CD4-positive, alpha-beta T cell treated with Interleukin-15 for 4 hours (primary cell): ENCODE results near the gene GTF2H3.

Experiments used
- DNase-seq: peaks from one replicate; pipeline ENCODE4 v3.0.0-alpha.2; 2020; ENCODE audit warnings: low spot score

GTF2H3 gene

DNA sequence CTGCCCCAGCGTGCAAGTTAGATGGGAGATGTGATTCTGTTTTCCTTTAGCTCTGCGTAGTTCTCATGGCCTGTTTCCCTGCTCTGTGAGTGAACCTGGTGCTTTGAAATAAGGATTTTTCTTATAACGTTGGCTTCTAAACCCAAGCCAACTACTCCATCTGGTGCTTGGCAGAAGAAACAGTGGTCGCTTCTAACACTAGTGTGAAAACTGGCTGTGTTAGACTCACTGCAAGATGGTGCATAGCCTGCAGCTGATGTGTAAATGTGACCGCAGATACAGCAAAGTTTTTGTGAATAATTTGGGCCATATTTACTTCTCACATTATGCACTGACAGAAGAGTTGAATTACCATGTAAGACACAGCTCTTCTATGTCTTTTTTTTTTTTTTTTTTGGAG, 12.2 kb downstream of the GTF2H3 start:
- DNase-seq, result no peak

DNA sequence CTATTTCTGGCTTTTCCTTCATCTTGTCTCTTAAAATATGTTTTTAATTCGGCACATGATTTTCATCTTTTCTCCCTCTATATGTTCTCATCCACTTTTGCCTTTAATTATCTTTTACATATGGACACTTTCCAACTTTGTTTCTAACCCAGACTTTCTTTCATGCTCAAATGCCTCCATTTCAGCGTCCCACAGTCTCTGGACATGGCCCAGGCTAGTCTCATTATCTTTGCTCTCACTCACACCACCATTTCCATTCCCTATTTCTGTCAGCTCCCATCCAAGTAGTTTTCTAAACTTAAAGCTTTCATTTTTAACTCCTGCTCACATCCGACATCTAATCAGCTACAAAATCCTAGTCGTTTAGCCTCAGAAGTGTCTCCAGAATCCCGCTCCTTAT, 14.8 kb downstream of the GTF2H3 start:
- no peak for DNase-seq

DNA sequence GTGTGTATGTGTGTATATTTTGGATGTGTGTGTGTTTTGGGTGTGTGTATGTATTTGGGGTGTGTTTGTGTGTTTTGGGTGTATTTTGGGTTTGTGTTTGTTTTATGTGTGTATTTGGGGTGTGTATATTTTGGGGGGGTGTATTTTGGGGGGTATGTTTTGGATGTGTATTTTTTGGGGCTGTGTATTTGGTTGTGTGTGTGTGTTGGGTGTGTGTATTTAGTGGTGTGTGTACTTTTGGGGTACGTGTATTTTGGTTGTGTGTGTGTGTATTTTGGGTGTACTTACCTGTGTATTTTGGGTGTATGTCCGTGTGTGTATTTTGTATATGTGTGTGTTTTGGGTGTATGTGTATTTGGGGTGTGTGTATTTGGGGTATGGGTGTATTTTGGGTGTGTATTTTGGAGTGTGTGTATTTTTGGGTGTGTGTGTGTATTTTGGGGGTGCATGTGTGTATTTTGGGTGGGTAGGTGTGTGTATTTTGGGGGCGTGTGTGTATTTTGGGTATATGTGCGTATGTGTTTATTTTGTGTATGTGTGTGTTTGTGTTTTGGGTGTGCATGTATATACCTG, 20.6 kb downstream of the GTF2H3 start:
- DNase-seq, result no peak

DNA sequence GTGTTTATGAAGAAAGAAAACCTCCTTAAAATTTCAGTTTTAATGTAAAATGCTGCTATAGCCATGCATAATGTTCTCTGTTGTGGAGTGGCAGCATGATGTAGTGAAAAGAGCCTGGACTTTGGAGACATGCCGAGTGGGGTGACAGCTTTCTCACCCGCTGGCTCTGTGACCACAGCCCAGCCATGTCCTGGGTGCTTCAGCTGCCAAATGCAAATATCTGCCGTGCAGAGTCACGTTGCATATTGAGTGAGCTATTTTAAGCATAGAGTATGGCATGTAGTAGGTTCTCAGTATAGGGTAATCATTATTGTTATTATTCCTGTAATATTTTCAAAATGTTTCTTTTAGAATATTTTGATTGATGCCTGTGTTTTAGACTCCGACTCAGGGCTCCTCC, 21.8 kb downstream of the GTF2H3 start:
- no peak for DNase-seq

DNA sequence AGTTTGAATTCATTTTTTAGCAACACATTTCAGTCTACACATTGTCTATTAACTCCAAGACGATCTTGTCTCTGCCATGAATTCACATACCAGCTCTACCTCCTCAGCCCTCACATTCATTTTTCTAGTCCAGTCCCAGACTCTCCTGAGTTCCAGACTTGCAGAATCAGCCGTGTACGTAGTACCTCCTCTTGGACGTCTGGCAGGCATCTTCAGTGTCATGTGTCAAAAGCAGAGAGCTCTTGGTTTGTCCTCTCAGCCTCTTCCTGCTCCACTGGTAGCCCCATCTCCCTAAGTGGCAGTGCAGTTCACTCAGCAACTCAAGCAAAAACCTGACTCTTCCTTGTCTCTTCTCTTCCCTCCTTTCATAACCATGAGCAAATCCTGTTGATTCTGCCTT, 22.8 kb downstream of the GTF2H3 start:
- DNase-seq, result no peak

DNA sequence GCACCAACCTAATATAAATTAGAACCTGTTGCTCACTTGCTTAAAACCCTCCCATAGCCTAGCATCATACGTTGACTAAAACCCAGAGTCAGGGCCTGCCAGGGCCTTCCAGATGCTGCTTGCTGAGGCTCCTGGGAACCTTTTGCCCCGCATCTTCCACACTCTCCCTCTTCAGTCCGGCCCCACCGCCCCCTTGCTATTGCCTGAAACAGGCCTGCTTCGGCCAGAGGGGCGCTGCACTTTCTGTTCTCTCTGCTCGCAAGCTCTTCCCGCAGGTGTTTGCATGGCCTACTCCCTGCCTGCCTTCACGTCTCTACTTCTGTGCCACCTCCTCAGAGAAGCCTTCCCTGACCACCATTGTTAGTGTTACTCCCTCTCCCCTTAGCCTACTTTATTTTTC, 23.6 kb downstream of the GTF2H3 start:
- DNase-seq, result no peak

DNA sequence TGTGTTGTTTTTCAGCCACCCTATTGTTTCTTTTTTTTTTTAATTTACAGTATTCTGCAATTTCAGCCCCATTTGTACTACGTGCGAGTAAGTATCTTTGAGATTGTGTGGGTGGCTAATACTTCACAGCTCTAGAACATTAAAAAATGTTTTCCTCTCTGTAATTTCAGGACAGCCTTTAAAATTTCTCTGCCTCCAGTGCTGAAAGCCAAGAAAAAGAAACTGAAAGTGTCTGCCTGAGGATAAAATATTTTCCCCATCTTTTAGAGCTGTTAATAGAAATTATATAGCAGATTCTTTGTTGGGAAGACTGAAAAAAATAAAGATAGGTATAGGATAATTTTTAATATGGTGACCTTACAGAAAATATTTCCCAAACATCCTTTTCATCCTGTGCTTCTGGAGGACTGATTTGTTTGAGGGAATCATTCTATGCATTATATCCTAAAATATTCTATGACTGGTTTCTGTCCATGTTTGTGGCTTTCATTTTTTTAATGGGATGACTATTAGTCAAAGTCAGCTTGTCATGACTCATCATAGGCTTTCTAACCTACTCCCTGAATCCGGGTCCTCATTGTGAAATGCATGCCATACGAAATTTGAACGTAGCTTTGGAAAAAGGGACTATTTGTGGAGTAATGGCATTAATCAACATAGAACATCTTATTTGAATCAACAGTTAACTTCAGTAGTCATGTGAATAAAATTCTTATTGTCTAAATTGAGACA, 26.5 kb downstream of the GTF2H3 start:
- DNase-seq, result no peak

DNA sequence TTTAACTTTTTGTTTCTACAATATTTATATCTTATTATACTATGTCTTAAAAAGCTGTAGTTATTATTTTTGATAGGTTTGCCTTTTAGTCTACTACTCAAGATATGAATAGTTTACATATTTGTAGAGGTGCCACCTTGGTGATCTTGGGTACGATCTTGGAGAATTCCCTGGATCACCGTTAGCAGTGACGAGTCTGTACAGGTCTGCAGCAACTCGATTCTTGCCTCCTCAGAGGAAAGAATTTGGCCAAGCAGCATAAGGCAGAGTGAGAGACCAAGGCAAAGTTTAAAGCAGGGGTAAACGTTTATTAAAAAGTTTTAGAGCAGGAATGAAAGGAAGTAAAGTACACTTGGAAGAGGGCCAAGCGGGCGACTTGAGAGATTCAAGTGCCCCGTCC, 34.1 kb downstream of the GTF2H3 start:
- no peak for DNase-seq

DNA sequence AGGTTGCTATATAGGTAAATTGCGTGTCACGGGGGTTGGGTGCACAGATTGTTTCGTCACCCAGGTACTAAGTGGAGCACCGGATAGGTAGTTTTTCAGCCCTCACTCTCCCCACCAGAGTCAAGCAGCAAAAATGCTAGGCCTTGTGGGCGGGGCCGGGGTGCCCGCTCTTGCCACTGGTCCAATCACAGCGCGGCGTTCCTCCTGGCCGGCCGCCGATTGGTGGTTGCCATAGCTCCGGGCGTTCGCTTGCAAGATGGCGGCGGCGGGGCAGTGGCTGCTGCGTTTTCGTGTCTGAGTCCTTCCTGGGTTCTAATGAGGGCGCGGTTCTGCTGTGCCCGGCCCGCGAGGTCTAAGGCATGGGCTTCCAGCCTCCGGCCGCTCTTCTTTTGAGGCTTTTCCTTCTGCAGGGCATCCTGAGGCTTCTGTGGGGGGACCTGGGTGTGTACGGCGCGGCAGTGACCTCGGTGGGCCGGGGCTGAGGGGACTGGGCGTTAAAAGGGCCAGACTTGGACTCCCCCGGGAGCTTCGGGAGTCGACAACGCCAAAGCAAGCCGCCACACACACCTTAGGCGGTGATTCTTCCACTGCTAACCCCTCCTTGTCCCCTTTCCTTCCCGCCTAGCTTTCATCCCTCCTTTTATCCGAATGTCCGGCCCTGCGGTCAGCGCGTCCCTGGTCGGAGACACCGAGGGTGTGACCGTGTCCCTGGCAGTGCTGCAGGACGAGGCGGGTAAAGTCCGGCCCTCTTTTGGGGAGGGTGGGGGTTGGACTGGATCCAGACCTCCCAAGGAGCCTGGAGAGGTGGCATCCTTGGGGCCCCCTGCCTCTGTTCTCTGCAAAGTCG, 37.5 kb downstream of the GTF2H3 start, which contains the start of gene TCTN2:
Gene TCTN2, plus strand, starts transcription at position 232 of the 847 bp plus-strand sequence. Its CDS starts 128 bp downstream, at position 360.
- peak; percentile 95 for DNase-seq

DNA sequence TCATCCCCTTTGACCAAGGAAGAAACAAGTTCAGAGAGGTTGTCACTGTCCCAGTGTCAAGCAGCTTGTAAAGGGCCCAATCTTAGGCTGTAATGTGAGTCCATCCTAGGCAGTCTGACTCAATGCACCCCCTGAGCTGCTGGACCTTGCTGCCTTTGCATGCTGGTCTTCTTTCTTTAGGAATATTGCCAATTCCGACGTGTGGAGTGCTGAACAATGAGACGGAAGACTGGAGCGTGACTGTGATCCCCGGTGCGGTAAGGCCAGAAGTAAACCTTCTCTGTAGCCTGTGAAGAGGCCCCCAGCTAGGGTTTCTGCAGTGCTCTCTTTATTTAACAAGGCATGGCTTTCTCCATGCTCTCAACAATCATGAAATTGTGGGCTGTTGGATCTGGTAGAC, 38.2 kb downstream of the GTF2H3 start:
- DNase-seq, result no peak

DNA sequence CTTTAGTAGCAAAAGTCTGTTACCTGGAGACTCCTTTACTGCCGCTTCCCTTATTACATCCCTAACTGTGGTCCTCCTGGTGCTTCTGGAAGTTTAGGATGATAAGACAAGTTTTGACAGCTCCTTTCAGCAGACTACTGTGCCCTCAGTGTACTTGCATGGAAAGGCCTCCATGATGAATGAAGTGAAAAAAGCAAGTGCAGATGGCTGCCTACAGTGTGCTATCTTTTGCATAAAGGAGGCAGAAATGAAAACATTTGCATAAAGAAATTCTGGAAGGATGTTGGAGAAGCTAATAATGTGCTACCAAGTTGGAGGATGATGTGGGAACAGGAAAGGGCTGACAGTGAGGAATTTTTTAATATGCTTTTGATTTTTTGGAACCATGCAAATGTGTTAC, 41.8 kb downstream of the GTF2H3 start:
- DNase-seq, result no peak

DNA sequence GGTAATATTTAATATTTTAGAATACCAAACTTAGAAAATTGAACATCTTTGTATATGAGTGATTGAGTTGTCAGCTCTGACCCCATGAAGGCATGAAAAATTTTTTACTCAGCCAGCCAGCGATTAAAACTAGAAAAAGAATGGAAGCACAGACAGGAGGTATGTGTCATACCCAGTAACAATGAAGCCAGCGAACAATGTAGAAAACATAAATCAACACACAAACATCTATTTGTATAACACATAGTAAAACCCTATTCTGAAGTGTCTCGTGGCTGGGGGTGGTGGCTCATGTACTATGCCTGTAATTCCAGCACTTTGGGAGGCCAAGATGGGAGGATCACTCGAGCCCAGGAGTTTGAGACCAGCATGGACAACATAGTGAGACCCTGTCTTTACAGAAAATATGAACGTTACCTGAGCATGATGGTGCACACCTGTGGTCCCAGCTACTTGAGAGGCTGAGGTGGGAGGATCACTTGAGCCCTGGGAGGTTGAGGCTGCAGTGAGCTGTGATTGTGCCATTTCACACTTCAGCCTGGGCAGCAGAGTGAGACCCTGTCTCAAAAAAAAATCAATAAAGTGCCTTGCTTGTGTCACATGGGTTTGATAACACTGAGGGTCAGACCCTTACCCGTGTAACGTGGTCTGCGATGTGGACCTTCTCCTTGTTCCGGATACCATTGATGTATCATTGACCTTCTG, 43.1 kb downstream of the GTF2H3 start:
- no peak for DNase-seq

DNA sequence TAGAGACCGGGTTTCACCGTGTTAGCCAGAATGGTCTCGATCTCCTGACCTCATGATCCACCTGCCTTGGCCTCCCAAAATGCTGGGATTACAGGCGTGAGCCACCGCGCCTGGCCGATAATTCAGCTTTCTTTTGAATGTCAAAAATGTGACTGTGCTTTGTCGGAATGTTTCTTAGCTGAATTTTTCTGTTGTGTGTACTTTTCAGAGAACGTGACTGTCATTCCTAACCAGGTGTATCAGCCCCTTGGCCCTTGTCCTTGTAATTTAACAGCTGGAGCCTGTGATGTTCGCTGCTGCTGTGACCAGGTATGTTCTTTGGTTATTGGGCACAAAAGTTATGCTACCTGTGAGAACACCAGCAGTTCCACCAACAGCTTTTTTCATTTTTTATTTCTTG, 45.4 kb downstream of the GTF2H3 start:
- no peak for DNase-seq

DNA sequence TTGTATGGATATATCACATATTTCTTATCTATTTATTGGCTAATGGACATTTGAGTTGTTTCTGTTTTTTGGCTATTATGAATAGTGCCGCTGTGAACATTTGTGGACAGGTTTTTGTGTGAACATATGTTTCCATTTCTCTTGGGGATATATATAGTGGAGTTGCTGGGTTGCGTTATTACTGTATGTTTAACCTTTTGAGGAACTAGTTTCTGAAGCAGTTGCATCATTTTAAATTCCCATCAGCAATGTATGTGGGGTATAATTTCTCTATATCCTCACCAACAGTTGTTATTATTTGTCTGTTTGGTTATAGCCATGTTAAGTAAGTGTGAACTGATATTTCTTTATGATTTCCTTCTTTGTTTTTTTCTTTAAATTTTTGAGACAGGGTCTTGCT, 48.0 kb downstream of the GTF2H3 start:
- no peak for DNase-seq

DNA sequence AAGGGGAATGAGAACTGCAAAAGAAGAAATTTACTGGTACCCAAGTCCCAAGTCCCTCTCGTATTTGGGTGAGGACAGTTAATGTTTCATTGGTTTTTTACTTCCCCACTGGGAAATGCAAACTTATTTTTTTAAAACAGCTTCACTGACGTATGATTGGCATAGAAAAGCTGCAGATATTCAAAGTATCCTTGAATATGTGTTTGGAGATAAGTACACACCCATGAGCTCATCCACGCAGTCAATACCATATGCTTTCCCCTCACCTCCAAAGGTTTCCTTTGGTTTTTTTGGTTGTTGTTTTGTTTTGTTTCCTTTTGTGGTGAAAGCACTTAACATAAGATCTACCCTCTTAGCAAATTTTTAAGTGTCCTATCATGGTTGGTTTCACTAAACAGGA, 50.3 kb downstream of the GTF2H3 start:
- no peak for DNase-seq

DNA sequence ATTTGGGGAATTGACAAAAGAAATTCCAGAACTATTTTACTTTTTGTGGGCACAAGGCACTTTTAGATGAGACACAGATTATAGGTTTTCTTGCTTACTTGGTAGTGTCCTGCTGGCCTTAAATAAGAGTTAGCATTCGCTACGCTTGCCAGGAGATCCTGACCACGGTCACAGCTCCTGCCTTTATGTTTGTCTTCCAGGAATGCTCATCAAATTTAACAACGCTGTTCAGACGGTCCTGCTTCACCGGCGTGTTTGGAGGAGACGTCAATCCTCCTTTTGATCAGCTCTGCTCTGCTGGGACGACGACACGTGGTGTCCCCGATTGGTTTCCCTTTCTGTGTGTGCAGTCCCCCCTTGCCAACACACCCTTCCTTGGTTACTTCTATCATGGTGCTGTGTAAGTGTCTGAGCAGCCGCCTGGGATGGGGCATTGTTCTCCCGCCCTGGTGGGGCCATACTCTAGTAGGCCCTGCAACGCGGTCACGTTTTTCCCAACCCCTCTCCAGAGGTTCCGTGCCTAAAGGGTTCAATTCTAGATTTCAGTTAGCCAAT, 53.1 kb downstream of the GTF2H3 start:
- no peak for DNase-seq

DNA sequence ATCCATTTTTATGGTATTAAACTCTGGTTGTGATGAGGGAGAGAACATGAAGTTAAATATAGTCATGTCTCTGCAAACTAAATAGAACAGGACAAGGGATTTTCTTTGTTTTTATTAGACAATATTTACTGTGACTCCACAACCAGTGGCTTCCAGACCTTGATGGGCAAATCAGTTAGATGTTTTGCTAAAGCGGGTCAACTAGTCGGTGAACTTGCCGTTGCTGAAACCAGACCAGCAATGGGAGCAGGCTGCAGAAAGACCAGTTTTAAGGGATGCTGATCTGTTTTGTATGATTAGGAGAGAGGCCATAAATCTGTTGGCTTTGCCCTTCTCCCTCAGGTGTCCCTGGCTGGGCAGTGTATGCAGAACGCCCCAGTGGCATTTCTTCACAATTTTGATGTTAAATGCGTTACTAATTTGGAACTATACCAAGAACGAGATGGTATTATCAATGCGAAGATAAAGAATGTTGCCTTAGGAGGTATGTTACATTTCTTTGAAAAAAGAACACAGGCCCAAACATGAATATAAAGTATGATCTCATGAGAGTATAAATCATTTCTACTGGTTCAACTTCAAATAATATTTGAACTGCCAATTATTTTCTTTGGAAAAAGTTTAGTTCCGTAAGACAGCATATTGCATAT, 56.7 kb downstream of the GTF2H3 start:
- no peak for DNase-seq

DNA sequence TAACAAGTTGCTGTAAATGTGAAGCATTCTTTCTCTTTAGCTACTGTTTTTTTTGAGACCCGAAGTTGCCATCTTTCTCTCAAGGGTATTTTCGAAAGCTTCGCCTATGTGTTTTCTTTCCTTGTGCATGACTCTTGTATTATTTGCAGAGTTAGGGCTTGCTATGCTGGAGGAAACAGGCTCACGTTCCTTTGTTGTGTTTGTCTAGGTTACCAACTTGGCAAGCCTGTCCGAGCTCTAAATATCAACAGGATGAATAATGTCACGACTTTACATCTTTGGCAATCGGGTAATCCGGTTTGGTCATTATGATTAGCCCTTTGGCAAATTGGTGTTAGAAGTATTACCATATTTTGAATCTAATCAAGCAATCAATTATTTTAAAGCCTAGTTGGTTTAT, 62.6 kb downstream of the GTF2H3 start:
- DNase-seq, result no peak

DNA sequence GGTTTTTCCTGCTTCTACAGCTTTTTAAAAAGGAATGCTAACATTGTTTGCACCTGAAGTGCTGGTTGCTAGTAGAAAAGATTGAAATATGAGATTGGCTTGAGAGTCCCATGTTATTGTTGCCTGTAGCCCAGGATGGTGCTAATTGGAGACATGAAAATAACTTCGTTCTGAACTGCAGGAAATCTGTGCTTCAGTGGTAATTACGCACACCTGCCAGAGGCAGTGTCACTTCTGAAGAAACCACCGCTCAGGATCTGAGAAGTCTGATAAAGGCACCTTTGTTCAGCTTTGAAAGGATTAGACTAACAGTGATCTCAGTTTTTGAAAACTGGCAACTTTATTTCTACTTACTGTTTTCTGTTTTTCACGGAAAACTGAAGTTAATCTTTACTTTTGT, 63.0 kb downstream of the GTF2H3 start:
- no peak for DNase-seq

DNA sequence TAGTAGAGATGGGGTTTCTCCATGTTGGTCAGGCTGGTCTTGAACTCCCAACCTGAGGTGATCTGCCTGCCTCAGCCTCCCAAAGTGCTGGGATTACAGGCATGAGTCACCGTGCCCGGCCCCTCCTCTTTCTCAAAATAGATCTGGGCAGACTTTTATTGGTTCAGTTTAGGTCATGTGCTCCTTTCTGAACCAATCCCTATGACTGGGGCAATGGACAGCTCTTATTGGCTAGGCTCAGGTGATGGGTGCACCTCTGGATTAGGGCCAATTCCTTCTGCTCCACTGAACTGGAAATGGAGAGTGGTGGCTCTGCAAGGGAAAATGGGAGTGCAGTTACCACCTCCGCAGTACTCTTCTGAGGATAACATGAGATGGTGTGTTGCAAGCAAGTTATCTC, 72.3 kb downstream of the GTF2H3 start:
- no peak for DNase-seq

DNA sequence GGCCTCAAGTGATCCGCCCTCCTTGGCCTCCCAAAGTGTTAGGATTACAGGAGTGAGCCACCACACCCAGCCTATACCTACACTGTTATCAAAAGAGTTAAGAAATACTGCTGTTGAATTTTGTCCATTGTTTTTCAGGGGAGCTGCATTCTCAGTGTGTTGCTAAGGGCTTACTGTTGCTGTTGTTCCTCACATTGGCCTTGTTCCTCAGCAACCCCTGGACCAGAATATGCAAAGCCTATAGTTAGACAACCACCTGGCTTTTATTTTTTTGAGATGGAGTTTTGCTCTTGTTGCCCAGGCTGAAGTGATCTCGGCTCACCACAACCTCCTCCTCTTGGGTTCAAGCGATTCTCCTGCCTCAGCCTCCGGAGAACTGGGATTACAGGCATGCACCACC, 73.8 kb downstream of the GTF2H3 start:
- DNase-seq, result no peak
